Measurements from ENCODE around the gene NUCB1.

The NUCB1 gene

DNA sequence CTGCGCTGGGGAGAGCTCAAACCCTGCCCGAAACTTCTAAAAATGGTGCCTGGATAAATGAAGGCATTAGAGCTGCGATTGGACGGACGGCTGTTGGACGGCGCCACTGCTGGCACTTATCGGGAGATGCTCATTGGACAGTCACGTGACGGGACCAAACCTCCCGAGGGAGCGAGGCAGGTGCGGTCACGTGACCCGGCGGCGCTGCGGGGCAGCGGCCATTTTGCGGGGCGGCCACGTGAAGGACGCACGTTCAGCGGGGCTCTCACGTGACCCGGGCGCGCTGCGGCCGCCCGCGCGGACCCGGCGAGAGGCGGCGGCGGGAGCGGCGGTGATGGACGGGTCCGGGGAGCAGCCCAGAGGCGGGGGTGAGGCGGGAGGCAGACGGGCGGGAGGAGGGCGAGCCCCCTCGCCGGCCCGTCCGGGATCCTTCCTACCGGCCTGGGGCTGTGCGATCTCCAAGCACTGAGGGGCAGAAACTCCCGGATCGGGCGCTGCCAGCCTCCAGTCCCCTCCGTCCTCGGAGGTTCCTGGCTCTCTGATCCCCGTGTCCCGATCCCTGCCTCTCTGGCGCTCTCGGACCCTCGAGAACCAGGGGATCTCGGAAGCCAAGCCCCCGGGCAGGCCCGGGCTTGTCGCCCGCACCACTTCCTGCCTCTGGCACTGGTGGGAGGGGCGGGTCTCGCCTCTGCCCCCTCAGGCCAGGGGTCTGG, 54.6 kb downstream of the NUCB1 start, which contains the start of gene BAX:
TSS of gene BAX (plus strand) at position 281 of the 713 bp plus-strand sequence. CDS start at position 335, 54 bp downstream.
- H3K27ac ChIP-seq, result peak within 1 kb of the TSS; percentile 79
- TF ChIP-seq ZFX (IDR thresholded peaks at IDR 0.05; ENCODE audit: borderline replicate concordance), result no peak
- TF ChIP-seq, protein P1, sequence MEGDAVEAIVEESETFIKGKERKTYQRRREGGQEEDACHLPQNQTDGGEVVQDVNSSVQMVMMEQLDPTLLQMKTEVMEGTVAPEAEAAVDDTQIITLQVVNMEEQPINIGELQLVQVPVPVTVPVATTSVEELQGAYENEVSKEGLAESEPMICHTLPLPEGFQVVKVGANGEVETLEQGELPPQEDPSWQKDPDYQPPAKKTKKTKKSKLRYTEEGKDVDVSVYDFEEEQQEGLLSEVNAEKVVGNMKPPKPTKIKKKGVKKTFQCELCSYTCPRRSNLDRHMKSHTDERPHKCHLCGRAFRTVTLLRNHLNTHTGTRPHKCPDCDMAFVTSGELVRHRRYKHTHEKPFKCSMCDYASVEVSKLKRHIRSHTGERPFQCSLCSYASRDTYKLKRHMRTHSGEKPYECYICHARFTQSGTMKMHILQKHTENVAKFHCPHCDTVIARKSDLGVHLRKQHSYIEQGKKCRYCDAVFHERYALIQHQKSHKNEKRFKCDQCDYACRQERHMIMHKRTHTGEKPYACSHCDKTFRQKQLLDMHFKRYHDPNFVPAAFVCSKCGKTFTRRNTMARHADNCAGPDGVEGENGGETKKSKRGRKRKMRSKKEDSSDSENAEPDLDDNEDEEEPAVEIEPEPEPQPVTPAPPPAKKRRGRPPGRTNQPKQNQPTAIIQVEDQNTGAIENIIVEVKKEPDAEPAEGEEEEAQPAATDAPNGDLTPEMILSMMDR (IDR thresholded peaks at IDR 0.05), result peak; percentile 15; the same call in 1 of the 2 replicates

- TF ChIP-seq, protein P1 (IDR thresholded peaks at IDR 0.05), result no peak
- TF ChIP-seq ZFX (IDR thresholded peaks at IDR 0.05; ENCODE audit: borderline replicate concordance), result no peak
- H3K27ac ChIP-seq, result peak overlapping the region; percentile 79
Observed at GRCh38 chr19:48955308-48955958, 55.3 kb downstream of the NUCB1 start.

DNA sequence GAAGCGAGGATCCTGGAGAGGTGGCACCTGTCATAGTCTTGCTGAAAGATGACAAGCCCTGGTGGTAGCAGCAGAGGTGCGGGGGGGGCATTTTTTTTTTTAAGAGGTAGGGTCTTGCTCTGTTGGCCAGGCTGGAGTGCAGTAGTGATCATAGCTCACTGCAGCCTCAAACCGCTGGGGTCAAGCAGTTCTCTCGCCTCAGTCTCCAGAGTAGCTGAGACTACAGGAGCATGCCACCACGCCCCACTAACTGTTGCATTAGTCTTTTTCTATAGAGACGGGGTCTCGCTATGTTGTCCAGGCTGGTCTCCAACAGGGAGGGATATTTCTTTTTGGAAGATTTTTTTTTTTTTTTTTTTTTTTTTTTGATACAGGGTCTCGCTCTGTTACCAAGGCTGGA, 57.9 kb downstream of the NUCB1 start:
- TF ChIP-seq ZFX (IDR thresholded peaks at IDR 0.05; ENCODE audit: borderline replicate concordance), result no peak
- TF ChIP-seq, protein P1 (IDR thresholded peaks at IDR 0.05), result no peak
- H3K27ac ChIP-seq, result no peak overlapping the region

- no peak for TF ChIP-seq ZFX (IDR thresholded peaks at IDR 0.05; ENCODE audit: borderline replicate concordance)
- TF ChIP-seq, protein P1 (IDR thresholded peaks at IDR 0.05), result no peak
- peak overlapping the region; percentile 12; the same call in 1 of the 2 replicates for H3K27ac ChIP-seq
Observed at GRCh38 chr19:48959341-48960239, 59.5 kb downstream of the NUCB1 start.

- peak overlapping the region; percentile 32; the same call in 1 of the 2 replicates for H3K27ac ChIP-seq
- TF ChIP-seq, protein P1 (IDR thresholded peaks at IDR 0.05), result no peak
- TF ChIP-seq ZFX (IDR thresholded peaks at IDR 0.05; ENCODE audit: borderline replicate concordance), result no peak
Observed at GRCh38 chr19:48961051-48961649, 61.0 kb downstream of the NUCB1 start.

GRCh38 chr19:48961673-48962028, 61.5 kb downstream of the NUCB1 start:
- H3K27ac ChIP-seq, result peak overlapping the region; percentile 32
- TF ChIP-seq, protein P1 (IDR thresholded peaks at IDR 0.05), result no peak
- no peak for TF ChIP-seq ZFX (IDR thresholded peaks at IDR 0.05; ENCODE audit: borderline replicate concordance)
